DMS153 treated with DMSO at 0.1 percent for 48 hours (cell line): ENCODE data around the gene BAX.
A peak's percentile ranks its signal among the peaks of the same experiment; 100 is the strongest.
"Not testable (repeated sequence)": the region's sequence is repeated elsewhere in the genome, so short reads cannot be mapped to it uniquely, and the experiment has no call there.

Experiments
- DNase-seq: peaks from one replicate; lab custom pipeline; 2025; ENCODE audit not compliant: unreplicated experiment; lab: John Stamatoyannopoulos, UW

Gene BAX

DNA sequence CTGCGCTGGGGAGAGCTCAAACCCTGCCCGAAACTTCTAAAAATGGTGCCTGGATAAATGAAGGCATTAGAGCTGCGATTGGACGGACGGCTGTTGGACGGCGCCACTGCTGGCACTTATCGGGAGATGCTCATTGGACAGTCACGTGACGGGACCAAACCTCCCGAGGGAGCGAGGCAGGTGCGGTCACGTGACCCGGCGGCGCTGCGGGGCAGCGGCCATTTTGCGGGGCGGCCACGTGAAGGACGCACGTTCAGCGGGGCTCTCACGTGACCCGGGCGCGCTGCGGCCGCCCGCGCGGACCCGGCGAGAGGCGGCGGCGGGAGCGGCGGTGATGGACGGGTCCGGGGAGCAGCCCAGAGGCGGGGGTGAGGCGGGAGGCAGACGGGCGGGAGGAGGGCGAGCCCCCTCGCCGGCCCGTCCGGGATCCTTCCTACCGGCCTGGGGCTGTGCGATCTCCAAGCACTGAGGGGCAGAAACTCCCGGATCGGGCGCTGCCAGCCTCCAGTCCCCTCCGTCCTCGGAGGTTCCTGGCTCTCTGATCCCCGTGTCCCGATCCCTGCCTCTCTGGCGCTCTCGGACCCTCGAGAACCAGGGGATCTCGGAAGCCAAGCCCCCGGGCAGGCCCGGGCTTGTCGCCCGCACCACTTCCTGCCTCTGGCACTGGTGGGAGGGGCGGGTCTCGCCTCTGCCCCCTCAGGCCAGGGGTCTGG lies at the start of gene BAX:
TSS of gene BAX (plus strand) at position 281 of the 713 bp plus-strand sequence. CDS start at position 335, 54 bp downstream.
- DNase-seq, result peak; percentile 89

DNA sequence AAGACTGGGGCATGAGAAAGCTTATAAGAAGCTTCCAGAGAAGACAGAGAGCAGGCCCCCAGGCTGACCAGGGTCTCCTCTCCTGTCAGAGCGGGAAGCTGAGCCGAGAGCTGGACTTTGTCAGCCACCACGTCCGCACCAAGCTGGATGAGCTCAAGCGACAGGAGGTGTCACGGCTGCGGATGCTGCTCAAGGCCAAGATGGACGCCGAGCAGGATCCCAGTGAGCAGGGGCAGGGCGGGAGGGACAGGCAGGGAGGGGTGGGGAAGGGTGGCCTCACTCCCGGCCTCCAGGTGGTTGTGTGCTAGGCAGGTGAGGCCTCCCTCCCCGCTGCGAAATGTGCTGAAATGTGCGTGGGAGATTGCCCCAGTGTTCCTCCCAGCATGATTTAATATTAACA lies 49.0 kb upstream of the BAX start:
- DNase-seq, result no peak

DNA sequence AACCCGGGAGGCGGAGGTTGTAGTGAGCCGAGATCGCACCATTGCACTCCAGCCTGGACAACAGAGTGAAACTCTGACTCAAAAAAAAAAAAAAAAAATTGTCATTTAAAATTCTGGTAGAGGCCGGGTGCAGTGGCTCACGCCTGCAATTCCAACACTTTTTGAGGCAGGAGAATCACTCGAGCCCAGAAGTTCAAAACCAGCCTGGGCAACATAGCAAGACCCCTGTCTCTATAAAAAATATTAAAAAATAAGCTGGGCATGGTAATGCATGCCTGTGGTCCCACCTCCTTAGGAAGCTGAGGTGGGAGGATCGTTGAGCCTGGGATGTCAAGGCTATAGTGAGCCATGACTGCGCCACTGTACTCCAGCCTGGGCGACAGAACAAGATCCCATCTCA lies 48.4 kb upstream of the BAX start:
- DNase-seq, result no peak

DNA sequence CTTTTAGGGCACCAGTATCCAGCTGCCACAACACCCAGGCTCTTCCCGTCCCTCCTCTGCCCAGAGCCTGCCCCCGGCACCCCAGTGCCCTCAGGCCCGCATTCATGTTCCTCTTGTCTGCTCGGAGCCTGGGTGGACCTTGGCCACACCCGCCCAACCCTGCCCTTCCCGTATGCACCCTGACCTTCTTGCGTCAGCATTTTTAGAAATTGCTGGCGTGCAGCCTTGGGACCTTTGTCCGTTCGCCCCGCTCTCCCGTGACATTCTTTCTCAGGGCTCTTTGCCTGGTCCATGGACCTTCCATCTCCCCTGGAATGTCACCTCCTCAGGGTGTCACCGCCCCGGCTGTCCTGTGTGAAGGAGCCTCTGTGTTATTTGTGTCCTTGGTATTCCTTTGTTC lies 47.0 kb upstream of the BAX start:
- no peak for DNase-seq

DNA sequence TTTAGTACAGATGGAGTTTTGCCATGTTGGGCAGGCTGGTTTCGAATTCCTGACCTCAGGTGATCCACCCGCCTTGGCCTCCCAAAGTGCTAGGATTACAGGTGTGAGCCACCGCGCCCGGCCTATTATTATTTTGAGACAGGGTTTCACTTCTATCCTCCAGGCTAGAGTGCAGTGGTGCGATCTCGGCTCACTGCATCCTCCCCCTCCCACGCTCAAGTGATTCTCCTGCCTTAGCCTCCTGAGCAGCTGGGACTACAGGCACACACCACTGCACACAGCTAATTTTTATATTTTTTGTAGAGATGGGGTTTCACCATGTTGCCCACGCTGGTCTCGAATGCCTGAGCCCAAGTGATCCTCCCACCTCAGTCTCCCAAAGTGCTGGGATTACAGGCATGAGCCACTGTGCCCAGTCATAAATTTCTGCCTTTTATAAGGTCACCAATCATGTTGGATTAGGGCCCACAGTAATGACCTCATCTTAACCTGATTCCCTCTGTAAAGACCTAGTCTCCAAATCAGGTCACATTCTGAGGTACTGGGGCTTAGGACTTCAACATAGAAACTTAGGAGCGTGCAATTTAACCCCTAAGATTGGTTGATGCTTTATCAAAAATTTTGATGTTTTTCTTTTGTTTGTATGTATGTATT lies 45.1 kb upstream of the BAX start:
- not testable (repeated sequence) for DNase-seq

DNA sequence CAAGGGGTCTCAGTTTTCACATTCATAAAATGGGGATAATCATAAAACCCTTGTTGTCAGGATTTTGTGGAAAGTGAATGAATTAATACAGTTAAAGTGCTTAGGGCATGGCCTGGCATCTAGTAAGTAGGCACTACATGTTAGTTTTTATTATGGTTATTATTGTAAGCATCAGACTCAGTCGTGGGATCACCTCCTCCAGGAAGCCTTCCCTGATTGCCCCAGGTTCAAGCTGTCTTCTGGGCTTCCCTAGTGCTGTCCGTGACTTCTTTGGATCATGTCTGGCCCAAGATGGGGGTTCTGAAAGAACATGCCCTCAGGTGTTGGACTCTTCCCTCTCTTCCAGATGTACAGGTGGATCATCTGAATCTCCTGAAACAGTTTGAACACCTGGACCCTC lies 43.9 kb upstream of the BAX start:
- DNase-seq, result no peak

DNA sequence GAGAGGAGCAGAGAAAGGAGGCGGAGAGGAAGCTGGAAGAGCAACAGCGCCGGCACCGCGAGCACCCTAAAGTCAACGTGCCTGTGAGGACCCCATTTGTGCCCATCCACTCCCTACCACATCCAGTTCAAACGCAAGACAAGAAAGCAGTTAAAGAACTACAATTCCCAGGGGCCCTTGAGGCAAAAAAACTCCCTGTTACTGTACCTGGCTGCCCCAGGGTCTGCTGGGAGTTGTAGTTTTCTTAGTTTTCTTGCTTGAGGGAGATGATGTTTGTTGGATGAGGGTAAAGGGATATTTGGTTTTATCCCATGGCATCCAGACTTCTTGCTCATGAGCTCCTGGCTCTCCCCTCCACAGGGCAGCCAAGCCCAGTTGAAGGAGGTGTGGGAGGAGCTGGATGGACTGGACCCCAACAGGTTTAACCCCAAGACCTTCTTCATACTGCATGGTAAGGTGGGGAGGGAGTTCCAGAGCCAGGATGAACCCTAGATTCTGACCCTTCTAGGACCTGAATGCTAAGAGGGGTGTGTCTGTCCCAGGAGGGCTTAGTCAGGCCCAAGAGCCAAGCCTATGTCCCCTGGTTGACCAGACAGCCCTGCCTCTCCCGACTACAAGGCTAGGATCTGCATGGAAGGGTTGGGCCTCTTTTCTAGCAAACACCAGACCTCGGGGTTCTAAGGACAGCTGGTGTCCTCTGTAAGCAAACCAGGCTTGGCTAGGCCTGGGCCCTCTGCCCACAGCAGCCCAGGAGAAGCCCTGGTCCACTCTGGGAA lies 41.4 kb upstream of the BAX start:
- DNase-seq, result peak; percentile 7

DNA sequence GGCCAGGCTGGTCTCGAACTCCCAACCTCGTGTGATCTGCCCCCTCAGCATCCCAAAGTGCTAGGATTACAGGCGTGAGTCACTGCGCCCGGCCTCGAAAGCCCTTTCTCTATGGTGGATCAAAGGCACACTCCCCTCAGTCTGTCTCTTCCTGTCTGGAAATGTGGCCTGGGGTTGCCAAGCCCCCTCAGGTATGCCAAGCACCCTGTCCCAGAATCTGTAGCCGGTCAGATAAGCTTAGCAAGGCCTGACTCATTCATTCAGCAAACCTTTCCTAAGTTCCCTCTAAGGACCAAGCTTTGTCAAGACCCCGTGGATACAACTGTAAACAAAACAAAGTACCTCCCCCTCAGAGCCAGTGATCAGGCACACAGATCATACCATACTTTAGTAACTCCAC lies 40.5 kb upstream of the BAX start:
- DNase-seq, result no peak

DNA sequence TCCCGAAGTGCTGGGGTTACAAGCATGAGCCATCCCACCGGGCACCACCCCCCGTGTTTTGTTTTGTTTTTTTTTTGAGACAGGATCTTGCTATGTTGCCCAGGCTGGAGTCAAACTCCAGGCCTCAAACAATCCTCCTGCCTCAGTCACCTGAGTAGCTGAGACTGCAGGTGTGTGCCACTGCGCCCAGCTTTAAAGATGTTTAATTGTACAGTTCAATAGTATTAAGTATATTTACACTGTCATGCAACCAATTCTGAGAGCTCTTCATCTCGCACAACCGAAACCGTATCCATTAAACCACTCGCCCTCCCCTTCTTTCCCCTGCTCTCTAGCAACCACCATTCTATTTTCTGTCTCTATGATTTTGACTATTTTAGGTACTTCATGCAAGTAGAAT lies 38.9 kb upstream of the BAX start:
- DNase-seq, result peak; percentile 31

DNA sequence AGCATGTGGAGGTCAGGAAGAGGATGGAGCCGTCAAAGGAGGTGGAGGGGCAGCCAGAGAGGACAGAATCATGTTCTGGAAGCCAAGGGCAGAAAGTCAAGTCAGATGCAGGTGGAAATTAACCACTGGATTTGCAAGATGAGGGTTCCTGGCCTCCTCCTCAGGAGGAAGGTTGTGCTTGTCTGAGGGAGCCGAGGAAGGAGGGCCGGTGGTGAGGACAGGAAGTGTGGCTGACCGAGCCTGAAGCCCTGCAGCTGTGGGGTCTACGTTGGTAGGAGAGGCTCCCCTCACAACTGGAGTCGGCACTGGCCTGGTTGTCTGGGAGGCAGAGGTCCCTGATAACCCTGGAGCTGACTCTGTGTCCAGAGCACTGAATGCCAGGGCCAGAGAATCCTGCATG lies 36.6 kb upstream of the BAX start:
- no peak for DNase-seq

DNA sequence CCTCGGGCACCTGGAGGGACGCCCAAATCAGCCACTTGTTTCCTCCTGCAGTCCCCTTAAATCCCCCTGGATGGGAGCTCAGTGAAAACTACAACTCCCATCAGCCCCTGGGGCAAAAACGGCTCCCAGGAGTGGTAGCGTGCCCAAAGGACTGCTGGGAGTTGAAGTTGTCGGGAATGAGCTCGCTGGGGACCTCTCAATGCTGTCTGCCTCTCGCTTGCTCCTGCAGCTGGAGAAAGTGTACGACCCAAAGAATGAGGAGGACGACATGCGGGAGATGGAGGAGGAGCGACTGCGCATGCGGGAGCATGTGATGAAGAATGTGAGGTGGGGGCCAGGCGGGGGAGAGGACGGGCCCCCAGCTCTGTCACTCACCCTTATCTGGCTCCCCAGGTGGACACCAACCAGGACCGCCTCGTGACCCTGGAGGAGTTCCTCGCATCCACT lies 35.9 kb upstream of the BAX start:
- DNase-seq, result no peak

DNA sequence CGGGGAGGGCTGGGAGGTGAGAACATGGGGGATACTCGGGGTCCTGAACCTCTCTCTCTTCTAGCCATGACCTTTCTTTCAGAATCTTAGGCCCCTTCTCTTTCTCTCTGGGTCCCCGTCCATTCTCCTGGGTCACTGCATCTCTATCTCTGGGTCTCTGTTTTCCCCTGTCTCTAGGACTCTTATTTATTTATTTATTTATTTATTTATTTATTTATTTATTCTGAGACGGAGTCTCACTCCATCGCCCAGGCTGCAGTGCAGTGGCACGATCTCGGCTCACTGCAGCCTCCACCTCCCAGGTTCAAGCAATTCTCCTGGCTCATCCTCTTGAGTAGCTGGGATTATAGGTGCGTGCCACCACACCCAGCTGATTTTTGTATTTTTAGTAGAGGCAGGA lies 35.4 kb upstream of the BAX start:
- not testable (repeated sequence) for DNase-seq

DNA sequence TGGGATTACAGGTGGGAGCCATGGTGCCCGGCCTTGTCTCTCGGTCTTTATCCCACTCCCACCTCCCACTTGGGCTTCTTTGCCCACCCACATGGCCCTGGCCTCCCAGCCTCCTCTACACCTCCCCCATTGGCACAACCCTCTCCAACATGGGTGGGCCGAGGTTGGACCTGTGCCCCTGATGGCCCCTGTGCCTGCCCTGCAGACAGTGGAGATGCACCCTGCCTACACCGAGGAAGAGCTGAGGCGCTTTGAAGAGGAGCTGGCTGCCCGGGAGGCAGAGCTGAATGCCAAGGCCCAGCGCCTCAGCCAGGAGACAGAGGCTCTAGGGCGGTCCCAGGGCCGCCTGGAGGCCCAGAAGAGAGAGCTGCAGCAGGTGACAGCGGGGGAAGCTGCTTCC lies 33.7 kb upstream of the BAX start:
- no peak for DNase-seq

DNA sequence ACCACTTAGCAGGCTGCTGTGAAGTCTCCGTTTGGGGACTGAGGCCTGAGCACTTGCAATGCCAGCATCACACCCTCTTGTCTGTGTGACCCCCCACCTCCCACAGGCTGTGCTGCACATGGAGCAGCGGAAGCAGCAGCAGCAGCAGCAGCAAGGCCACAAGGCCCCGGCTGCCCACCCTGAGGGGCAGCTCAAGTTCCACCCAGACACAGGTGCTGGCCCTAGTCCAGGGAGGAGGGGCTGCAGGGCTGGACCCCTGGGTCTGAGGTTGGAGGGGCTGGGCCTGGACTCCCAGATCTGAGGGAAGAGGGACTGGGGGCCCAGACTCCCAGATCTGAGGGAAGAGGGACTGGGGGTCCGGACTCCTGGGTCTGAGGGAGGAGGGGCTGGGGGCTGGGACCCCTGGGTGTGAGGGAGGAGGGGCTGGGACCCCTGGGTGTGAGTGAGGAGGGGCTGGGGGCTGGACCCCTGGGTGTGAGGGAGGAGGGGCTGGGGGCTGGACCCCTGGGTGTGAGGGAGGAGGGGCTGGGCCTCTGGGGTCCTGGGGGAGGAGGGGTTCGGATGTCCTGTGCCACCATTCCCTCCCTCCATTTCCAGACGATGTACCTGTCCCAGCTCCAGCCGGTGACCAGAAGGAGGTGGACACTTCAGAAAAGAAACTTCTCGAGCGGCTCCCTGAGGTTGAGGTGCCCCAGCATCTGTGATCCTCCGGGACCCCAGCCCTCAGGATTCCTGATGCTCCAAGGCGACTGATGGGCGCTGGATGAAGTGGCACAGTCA lies 32.8 kb upstream of the BAX start:
- no peak for DNase-seq

DNA sequence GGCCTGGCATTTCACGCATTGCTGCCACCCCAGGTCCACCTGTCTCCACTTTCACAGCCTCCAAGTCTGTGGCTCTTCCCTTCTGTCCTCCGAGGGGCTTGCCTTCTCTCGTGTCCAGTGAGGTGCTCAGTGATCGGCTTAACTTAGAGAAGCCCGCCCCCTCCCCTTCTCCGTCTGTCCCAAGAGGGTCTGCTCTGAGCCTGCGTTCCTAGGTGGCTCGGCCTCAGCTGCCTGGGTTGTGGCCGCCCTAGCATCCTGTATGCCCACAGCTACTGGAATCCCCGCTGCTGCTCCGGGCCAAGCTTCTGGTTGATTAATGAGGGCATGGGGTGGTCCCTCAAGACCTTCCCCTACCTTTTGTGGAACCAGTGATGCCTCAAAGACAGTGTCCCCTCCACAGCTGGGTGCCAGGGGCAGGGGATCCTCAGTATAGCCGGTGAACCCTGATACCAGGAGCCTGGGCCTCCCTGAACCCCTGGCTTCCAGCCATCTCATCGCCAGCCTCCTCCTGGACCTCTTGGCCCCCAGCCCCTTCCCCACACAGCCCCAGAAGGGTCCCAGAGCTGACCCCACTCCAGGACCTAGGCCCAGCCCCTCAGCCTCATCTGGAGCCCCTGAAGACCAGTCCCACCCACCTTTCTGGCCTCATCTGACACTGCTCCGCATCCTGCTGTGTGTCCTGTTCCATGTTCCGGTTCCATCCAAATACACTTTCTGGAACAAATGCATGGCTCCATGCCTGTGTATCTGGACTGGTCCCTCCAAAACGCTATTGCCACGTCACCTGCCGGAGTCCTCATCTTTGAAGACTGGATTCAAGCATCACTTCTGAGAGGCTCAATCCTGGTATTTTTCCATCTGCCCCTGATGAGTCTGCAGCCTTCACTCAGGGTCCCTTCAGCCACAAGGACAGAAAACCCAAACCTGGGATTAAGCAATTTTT lies 31.9 kb upstream of the BAX start:
- DNase-seq, result no peak

DNA sequence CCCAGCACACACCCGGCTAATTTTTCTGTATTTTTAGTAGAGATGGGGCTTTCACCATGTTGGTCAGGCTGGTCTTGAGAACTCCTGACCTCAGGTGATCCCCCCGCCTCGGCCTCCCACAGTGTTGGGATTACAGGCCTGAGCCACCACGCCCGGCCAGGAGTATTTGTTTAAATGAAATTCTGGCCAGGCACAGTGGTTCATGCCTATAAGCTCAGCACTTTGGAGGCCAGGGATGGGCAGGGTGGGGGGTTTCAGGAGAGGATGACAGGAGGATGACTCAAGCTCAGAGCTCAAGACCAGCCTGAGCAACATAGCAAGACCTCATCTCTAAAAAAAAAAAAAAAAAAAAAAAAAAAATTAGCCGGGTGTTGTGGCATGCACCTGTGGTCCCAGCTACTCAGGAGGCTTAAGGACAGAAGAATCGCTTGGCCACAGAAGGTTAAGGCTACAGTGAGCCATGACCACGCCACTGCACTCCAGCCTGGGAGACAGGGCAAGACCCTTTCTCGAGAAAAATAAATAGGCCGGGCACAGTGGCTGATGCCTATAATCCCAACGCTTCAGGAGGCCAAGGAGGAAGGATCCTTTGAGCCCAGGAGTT lies 29.3 kb upstream of the BAX start:
- no peak for DNase-seq

DNA sequence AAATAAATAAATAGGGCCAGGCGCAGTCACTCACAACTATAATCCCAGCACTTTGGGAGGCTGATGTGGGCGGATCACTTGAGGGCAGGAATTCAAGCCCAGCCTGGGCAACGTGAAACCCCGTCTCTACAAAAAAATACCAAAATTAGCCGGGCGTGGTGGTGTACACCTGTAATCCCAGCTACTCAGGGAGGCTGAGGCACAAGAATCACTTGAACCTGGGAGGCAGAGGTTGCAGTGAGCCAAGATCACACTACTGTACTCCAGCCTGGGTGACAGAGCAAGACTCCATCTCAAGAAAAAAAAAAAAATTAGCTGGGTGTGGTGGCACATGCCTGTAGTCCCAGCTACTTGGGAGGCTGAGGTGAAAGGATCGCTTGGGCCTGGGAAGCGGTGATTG lies 28.8 kb upstream of the BAX start:
- DNase-seq, result not testable (repeated sequence)

DNA sequence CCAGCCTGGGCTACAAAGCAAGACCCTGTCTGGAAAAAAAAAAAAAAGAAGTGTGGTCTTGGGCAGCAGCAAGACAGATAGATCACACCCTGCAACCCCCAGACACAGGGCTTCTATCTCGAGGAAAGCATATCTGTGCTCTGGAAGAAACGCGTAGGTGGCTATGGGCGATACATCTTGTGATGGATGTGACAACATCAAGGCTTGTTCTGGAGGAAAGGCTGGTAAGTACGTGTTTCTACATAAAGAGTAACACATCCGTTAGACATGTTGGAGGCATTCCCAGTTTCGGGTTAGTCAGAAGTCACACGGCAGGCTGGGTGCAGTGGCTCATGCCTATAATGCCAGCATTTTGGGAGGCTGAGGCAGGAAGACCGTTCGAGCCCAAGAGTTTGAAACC lies 27.8 kb upstream of the BAX start:
- peak; percentile 0 for DNase-seq

DNA sequence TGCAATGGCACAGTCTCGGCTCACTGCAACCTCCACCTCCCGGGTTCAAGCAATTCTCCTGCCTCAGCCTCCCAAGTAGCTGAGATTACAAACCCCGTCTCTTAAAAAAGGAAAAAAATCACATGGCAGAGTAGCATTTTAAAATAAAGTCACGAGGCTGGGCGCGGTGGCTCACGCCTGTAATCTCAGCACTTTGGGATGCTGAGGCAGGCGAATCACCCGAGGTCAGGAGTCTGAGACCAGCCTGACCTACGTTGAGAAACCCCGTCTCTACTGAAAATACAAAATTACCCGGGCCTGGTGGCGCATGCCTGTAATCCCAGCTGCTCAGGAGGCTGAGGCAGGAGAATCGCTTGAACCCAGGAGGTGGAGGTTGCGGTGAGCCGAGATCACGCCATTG lies 27.0 kb upstream of the BAX start:
- DNase-seq, result not testable (repeated sequence)
